Naive B cell (primary cell): Measurements from ENCODE around the gene BAZ2B. TPM values are rescaled to one million over a fixed set of nuclear protein-coding genes. Genes with fewer than 3 reads are reported as not detected.

Experiments used
- ATAC-seq, 2 donors: fragments of 150-1000 bp; cut with Tn5 transposase; 2 replicates each; pipeline ENCODE4 v1.10.0; 2021; ENCODE audit warnings: low read depth in 2 of 2, mild to moderate bottlenecking in 2 of 2, moderate library complexity in 2 of 2
- DNase-seq: peaks from one replicate; pipeline ENCODE4 v3.0.0; 2022
- H3K27ac Mint-ChIP-seq, 6 donors: one replicate each; pipeline ENCODE4 v1.8.0; 2020 to 2022; ENCODE audit warnings: mild to moderate bottlenecking in 6 of 6, mixed read lengths in 6 of 6, moderate library complexity in 5 of 6, inconsistent platforms in 2 of 6
- H3K27me3 Mint-ChIP-seq, 3 donors: one replicate each; pipeline ENCODE4 v1.8.0; 2021 to 2022; ENCODE audit warnings: mixed read lengths in 3 of 3, mild to moderate bottlenecking in 1 of 3
- H3K36me3 Mint-ChIP-seq, 2 donors: one replicate each; pipeline ENCODE4 v1.8.0; 2020 to 2022; ENCODE audit warnings: mixed read lengths in 2 of 2, inconsistent platforms in 1 of 2, mild to moderate bottlenecking in 1 of 2
- H3K4me1 Mint-ChIP-seq, 3 donors: one replicate each; pipeline ENCODE4 v1.8.0; 2020 to 2022; ENCODE audit warnings: mixed read lengths in 3 of 3, inconsistent platforms in 1 of 3, mild to moderate bottlenecking in 1 of 3, moderate library complexity in 1 of 3
- H3K4me3 Mint-ChIP-seq, 8 donors: one replicate each; pipeline ENCODE4 v1.8.0; 2020 to 2022; ENCODE audit warnings: mild to moderate bottlenecking in 8 of 8, mixed read lengths in 8 of 8, moderate library complexity in 8 of 8, inconsistent platforms in 2 of 8
- H3K9me3 Mint-ChIP-seq, 7 donors: one replicate each; pipeline ENCODE4 v1.8.0; 2020 to 2022; ENCODE audit warnings: mixed read lengths in 7 of 7, mild to moderate bottlenecking in 5 of 7, inconsistent platforms in 2 of 7, moderate library complexity in 1 of 7
- polyA plus RNA-seq, 6 donors: library from polyadenylated mRNA; unstranded; fragments of 300-500 nt; fragmentation: Illumina TruSeq; gene quantifications; one replicate each; pipeline ENCODE4 v1.2.3, GENCODE V29; 2021; ENCODE audit warnings: low read depth in 6 of 6

BAZ2B gene
- polyA plus RNA-seq, 6 donors from 2014 or later, result 15.2 to 30.5 (median 23.1) TPM

DNA sequence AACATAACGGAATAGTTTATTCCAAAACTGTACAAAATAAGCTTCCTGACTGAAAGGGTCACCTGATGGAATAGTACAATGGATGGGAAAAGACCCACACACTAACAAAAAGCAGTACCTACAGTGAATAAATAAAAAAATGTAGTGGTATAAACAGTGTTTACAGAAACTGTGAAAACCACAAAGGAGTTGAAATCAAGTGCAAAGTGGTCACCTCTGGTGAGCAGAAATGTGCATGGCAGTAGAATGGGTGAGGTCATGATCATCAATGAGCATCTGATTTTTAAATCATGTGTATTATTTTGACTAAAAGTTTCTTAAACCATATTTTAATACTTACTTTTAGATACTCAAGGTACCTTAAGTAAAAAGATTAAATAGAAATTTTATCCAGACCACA is 341.2 kb downstream of the BAZ2B start:
- DNase-seq (no peak), ATAC-seq (no peak)
- Mint-ChIP-seq H3K9me3 (no peaks in the 10 kb centered on the region), H3K4me3 (no peak overlapping the region), H3K36me3 (peaks cover 18 to 21% of the 10 kb centered on the region in 2 donors), H3K27me3 (no peaks in the 10 kb centered on the region), H3K27ac (peak overlapping the region in 1 of 6 donors; percentile 49), H3K4me1 (peaks cover 0 to 21% (median 9%) of the 10 kb centered on the region in 3 donors)

DNA sequence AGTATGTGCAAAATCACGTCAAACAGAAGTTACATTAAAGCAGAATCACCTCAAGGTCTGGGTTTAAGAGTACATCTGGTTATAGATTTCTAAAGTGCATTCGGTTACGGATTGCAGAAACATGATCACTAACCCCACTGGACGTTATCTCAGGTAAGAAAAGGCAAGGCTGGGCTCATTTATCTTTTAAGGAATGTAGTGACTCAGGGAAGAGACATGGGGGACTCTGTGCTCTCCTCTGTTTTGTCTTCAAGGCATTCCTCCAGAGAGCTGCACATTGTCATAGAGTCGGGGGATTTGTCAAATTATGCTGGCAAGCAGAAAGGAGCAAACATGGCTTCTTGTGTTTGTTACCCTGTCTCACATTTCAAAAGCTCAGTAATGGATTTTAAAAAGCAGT is 344.2 kb downstream of the BAZ2B start:
- peaks cover 0 to 42% (median 16%) of the 10 kb centered on the region in 3 donors for H3K4me1 Mint-ChIP-seq
- no peak overlapping the region for H3K27ac Mint-ChIP-seq
- peaks cover 0 to 2% (median 0%) of the 10 kb centered on the region in 7 donors for H3K9me3 Mint-ChIP-seq
- ATAC-seq (no peak), DNase-seq (no peak)
- no peak overlapping the region for H3K4me3 Mint-ChIP-seq
- no peaks in the 10 kb centered on the region for H3K27me3 Mint-ChIP-seq
- H3K36me3 Mint-ChIP-seq, result peaks cover 32 to 51% of the 10 kb centered on the region in 2 donors

- DNase-seq (no peak), ATAC-seq (no peak)
- Mint-ChIP-seq H3K27ac (no peak overlapping the region), H3K4me3 (no peak overlapping the region), H3K36me3 (peaks cover 32 to 57% of the 10 kb centered on the region in 2 donors), H3K27me3 (no peaks in the 10 kb centered on the region), H3K9me3 (peaks cover 0 to 2% (median 0%) of the 10 kb centered on the region in 7 donors), H3K4me1 (peaks cover 0 to 42% (median 16%) of the 10 kb centered on the region in 3 donors)
Observed at GRCh38 chr2:159270744-159271379, 345.5 kb downstream of the BAZ2B start.

Other genes with a start within 250 kb of the BAZ2B start
- 100 to 1,000 TPM; 160 to 236 (median 199) TPM for gene MARCHF7, start 96.0 kb upstream of the BAZ2B start, polyA plus RNA-seq
- gene CD302, start 181.7 kb upstream of the BAZ2B start, polyA plus RNA-seq, result 1 to 10 TPM in 2 of 6 donors, under 1 TPM in 4; 0.29 to 2.1 (median 0.70) TPM